Heart right ventricle (tissue), 16 donors: Measurements from ENCODE around the gene KRT9. TPM values are rescaled to one million over a fixed set of nuclear protein-coding genes. Genes with fewer than 3 reads are reported as not detected.

Experiments used
- ATAC-seq, 8 donors: fragments of 200-7000 bp; cut with Tn5 transposase; one replicate each; pipeline ENCODE4 v1.9.1; 2020; ENCODE audit warnings: mild to moderate bottlenecking in 8 of 8, moderate library complexity in 8 of 8, moderate number of reproducible peaks in 1 of 8
- DNase-seq, 2 donors: peaks; one replicate each; pipeline ENCODE4 v3.0.0-alpha.2; 2020
- H3K27ac ChIP-seq, 10 donors: fragments of 200-600 bp; sonication (generic) in 2 of 10; one replicate each; pipeline versions ENCODE4 v1.5.0 to v1.8.0; 2020 to 2022; ENCODE audit warnings: mild to moderate bottlenecking in 3 of 10
- H3K27me3 ChIP-seq, 7 donors: fragments of 200-600 bp; one replicate each; pipeline ENCODE4 v1.8.0; 2021 to 2022; ENCODE audit warnings: mild to moderate bottlenecking in 2 of 7
- H3K36me3 ChIP-seq, 9 donors: fragments of 200-600 bp; sonication (generic) in 1 of 9; one replicate each; pipeline versions ENCODE4 v1.5.0 to v1.8.0; 2020 to 2022; ENCODE audit warnings: mild to moderate bottlenecking in 2 of 9
- H3K4me1 ChIP-seq, 9 donors: fragments of 200-600 bp; sonication (generic) in 1 of 9; one replicate each; pipeline versions ENCODE4 v1.5.0 to v1.8.0; 2020 to 2022; ENCODE audit warnings: mild to moderate bottlenecking in 4 of 9
- H3K4me3 ChIP-seq, 10 donors: fragments of 200-600 bp; sonication (generic) in 2 of 10; one replicate each; pipeline versions ENCODE4 v1.5.0 to v1.8.0; 2020 to 2022; ENCODE audit warnings: mild to moderate bottlenecking in 7 of 10, moderate library complexity in 2 of 10
- H3K9me3 ChIP-seq, 11 donors: fragments of 200-600 bp in 10 of 11; sonication (generic) in 2 of 11; one replicate each; pipeline versions ENCODE4 v1.5.0 to v1.8.0; 2013 to 2022; ENCODE audit warnings: mild to moderate bottlenecking in 2 of 11, control low read depth in 1 of 11, moderate library complexity in 1 of 11
- CTCF ChIP-seq, 9 donors: fragments of 200-600 bp; sonication (generic) in 2 of 9; IDR thresholded peaks; one replicate each; pipeline versions ENCODE4 v1.5.0 to v1.8.0; 2021 to 2022; ENCODE audit warnings: antibody characterized with exemption in 9 of 9, mild to moderate bottlenecking in 5 of 9, moderate library complexity in 1 of 9
- WGBS, 2 donors: extraction: QIAGEN DNeasy Blood & Tissue Kit; methylation state at CpG; one replicate each; pipeline ENCODE4 v1.1.7; 2013; ENCODE audit warnings: inconsistent platforms in 1 of 2; 5-methylcytosine and 5-hydroxymethylcytosine counted together
- intact Hi-C, 10 donors: fragments of 100-400 bp; cut with DNase I; formaldehyde crosslinking; loops; one replicate each; pipeline versions ENCODE4 v1.11.1 to v1.14.2; 2022
- polyA plus RNA-seq, 2 donors: library from polyadenylated mRNA; stranded (reverse); fragments of 200-250 nt; gene quantifications; one replicate each; pipeline ENCODE4 v1.2.3, GENCODE V29; 2013
- total RNA-seq, 10 donors: library from RNA; stranded (reverse); fragmentation: NEBNext Ultra II Directional in 3 of 10; extraction: Animal tissue kit (Norgen Biotek cat#: 25700) in 3 of 10; gene quantifications; one replicate each; pipeline versions ENCODE4 v1.2.1 to v1.2.4, GENCODE V29; 2021 to 2023
- donor health status: Arrhythmogenic right ventricular cardiomyopathy.
- donor health status: ischemic (EF 13 %, LVEDD 7.1; RV severe dilation, severe dysfunction).
- donor health status: healthy with polysubstance abuse.
- donor health status: DM: no; HTN: yes; CAD: no.
- donor health status: DM: no; HTN: no; CAD: no.
- donor health status: ischemic (EF 25% LVEDD 6.9; RV normal size, moderate dysfunction).
- donor health status: ischemic (EF 25% LVEDD 5.7; RV mildly dilated, moderate dysfunction).
- donor health status: healthy.
- donor health status: DM: yes; HTN: yes; CAD: no.
- donor health status: Ischemic cardiomyopathy.
- donor health status: ischemic (EF 35%, LVEDD 5.7; RV mildly dilated, moderate dysfunction).
- donor health status: nonischemic (EF 11% LVEDD 7.7; RV severe dilation, severe dysfunction).
- donor health status: DM: yes; HTN: yes; CAD: no.
- donor health status: PGD.
- donor health status: ischemic (EF 29% LVEDD 5.4; RV normal size, mild dysfunction).
- donor health status: nonischemic (EF 23%, LVEDD 6.1; RV moderate dilation, normal function).

KRT9 gene
- total and polyA plus RNA-seq, 12 donors = not detected

GRCh38 chr17:41535764-41536481, 35.9 kb downstream of the KRT9 start:
- intact Hi-C loops = no loop called here
- Histone ChIP-seq H3K36me3 (no peaks in the 10 kb centered on the region), H3K9me3 (no peaks in the 10 kb centered on the region), H3K27ac (no peak overlapping the region), H3K4me1 (no peaks in the 10 kb centered on the region), H3K4me3 (no peak overlapping the region), H3K27me3 (peaks cover 0 to 68% (median 52%) of the 10 kb centered on the region in 7 donors)
- TF ChIP-seq CTCF (IDR thresholded peaks at IDR 0.05) = no peak
- ATAC-seq (no peak), DNase-seq (no peak)
- WGBS, 2 donors = 52 to 56% methylated on average over 15 of the region's 15 CpGs

- TF ChIP-seq CTCF (IDR thresholded peaks at IDR 0.05) = no peak
- Histone ChIP-seq H3K4me3 (no peak overlapping the region), H3K27me3 (peaks cover 0 to 75% (median 61%) of the 10 kb centered on the region in 7 donors), H3K4me1 (no peaks in the 10 kb centered on the region), H3K9me3 (no peaks in the 10 kb centered on the region), H3K36me3 (no peaks in the 10 kb centered on the region), H3K27ac (no peak overlapping the region)
- WGBS, 2 donors = 68 to 70% methylated on average over 7 of the region's 7 CpGs
- ATAC-seq = no peak
- DNase-seq = no peak
- intact Hi-C loops = no loop called here
Measured at GRCh38 chr17:41534899-41535546, 36.8 kb downstream of the KRT9 start.

- TF ChIP-seq CTCF (IDR thresholded peaks at IDR 0.05) = no peak
- no peaks in the 10 kb centered on the region for H3K36me3 ChIP-seq
- 79 to 83% methylated on average over 7 of the region's 7 CpGs for WGBS, 2 donors
- no peaks in the 10 kb centered on the region for H3K4me1 ChIP-seq
- H3K9me3 ChIP-seq = no peaks in the 10 kb centered on the region
- H3K27ac ChIP-seq = no peak overlapping the region
- DNase-seq (no peak), ATAC-seq (no peak)
- intact Hi-C loops = no loop called here
- no peak overlapping the region for H3K4me3 ChIP-seq
- H3K27me3 ChIP-seq = peaks cover 0 to 84% (median 68%) of the 10 kb centered on the region in 7 donors
Measured at GRCh38 chr17:41533613-41534012, 38.2 kb downstream of the KRT9 start.

GRCh38 chr17:41532947-41533570, 38.8 kb downstream of the KRT9 start:
- ATAC-seq (no peak), DNase-seq (no peak)
- 77 to 84% methylated on average over 9 of the region's 9 CpGs for WGBS, 2 donors
- H3K4me1 ChIP-seq = peaks cover 0 to 4% (median 3%) of the 10 kb centered on the region in 9 donors
- H3K27ac ChIP-seq = no peak overlapping the region
- TF ChIP-seq CTCF (IDR thresholded peaks at IDR 0.05) = no peak
- intact Hi-C loops = no loop called here
- H3K36me3 ChIP-seq = no peaks in the 10 kb centered on the region
- peaks cover 3 to 86% (median 74%) of the 10 kb centered on the region in 7 donors for H3K27me3 ChIP-seq
- H3K4me3 ChIP-seq = no peak overlapping the region
- no peaks in the 10 kb centered on the region for H3K9me3 ChIP-seq
